ENCODE data around the gene DCDC1. TPM values are rescaled to one million over a fixed set of nuclear protein-coding genes. Genes with fewer than 3 reads are reported as not detected.

DCDC1 gene
- total and polyA plus RNA-seq, 9 of the 15 experiments (the other 6 are each of a cell fraction or from before 2014, with no cell fraction given) = 0.05 to 0.18 (median 0.08) TPM; not detected in 3

GRCh38 chr11:31127290-31127689, 242.2 kb downstream of the DCDC1 start:
- H3K4me1 ChIP-seq (replicated peaks in 1 of 2; ENCODE audit: control insufficient read depth in 2 of 2, insufficient read depth in 2 of 2, low read length in 2 of 2) = no peaks in the 10 kb centered on the region
- TF ChIP-seq MEIS2 (IDR thresholded peaks at IDR 0.05; ENCODE audit: partially characterized antibody) (no peak), THRB (CRISPR knock-in tag; conservative IDR thresholded peaks at IDR 0.05) (no peak), ZNF311 (CRISPR knock-in tag; IDR thresholded peaks at IDR 0.05) (no peak), NCOR1 (IDR thresholded peaks at IDR 0.05) (no peak), ATF1 (CRISPR knock-in tag; IDR thresholded peaks at IDR 0.05) (no peak), ATF1 (tag; IDR thresholded peaks at IDR 0.05) (no peak), ZBTB43 (CRISPR knock-in tag; IDR thresholded peaks at IDR 0.05) (no peak), STAT6 (CRISPR knock-in tag; IDR thresholded peaks at IDR 0.05) (no peak), ATF3 (IDR thresholded peaks at IDR 0.05) (no peak), ATF3 (CRISPR knock-in tag; conservative IDR thresholded peaks at IDR 0.05) (no peak)
- ChIA-PET CTCF (ENCODE audit: low intra/inter-chr PET ratio) (no interaction called here), POLR2A (no interaction called here)
- in situ Hi-C loops (cut with MboI) = no loop called here
- no peak overlapping the region for H3K4me2 ChIP-seq (ENCODE audit: insufficient read depth, low read length)
- DNase-seq (ENCODE audit: extremely low read depth in 1 of 4, low spot score in 3 of 4) (no peak), FAIRE-seq (no peak), ATAC-seq (no peak)
- no peaks in the 10 kb centered on the region for H3K9me3 ChIP-seq (replicated peaks; ENCODE audit: control insufficient read depth, insufficient read depth, low read depth, low read length)
- no peaks in the 10 kb centered on the region for H3K36me3 ChIP-seq (ENCODE audit: control insufficient read depth, insufficient read depth, low read length)
- H3K27me3 ChIP-seq (ENCODE audit: control insufficient read depth in 2 of 2, insufficient read depth in 2 of 2, low read length in 2 of 2) = no peaks in the 10 kb centered on the region
- H3K79me2 ChIP-seq (ENCODE audit: control insufficient read depth, insufficient read depth, low read length) = no peaks in the 10 kb centered on the region
- intact Hi-C loops (cut with micrococcal nuclease) = no loop called here
- no peaks in the 10 kb centered on the region for H4K20me1 ChIP-seq (replicated peaks; ENCODE audit: control insufficient read depth, insufficient read depth, low read length)
- H2AFZ ChIP-seq (ENCODE audit: low read depth, low read length) = no peak overlapping the region
- no TSS peak for BruUV-seq (replicated peaks)
- H3K9me1 ChIP-seq (ENCODE audit: control insufficient read depth, insufficient read depth, low read length) = no peaks in the 10 kb centered on the region
- H3K9ac ChIP-seq (ENCODE audit: insufficient read depth in 1 of 2, low read depth in 2 of 2, low read length in 2 of 2) = no peak overlapping the region
- H3K4me3 ChIP-seq = no peak overlapping the region
- H3K27ac ChIP-seq (ENCODE audit: extremely low read depth, low read depth, low read length) = no peak overlapping the region
- WGBS (ENCODE audit: insufficient coverage, low coverage, missing lambda C conversion rate) = 2% methylated on average over 3 of the region's 3 CpGs

Data from K562 (cell line).